SU-DHL-6 (cell line): ENCODE results near the gene MMP20.

Source experiments
- EZH2phosphoT487 ChIP-seq: fragments of 200-600 bp; sonication (generic), shearing (Covaris generic); conservative IDR thresholded peaks from 2 replicates; pipeline ENCODE4 v1.6.1; 2018; ENCODE audit warnings: mild to moderate bottlenecking, antibody characterized with exemption, low read length, moderate library complexity, mixed read lengths
- TF ChIP-seq, protein P1 (sequence below): fragments of 200-600 bp; sonication (generic); IDR thresholded peaks from one replicate; pipeline ENCODE4 v1.5.1; 2017; ENCODE audit warnings: antibody characterized with exemption, mild to moderate bottlenecking, low read length, moderate library complexity; ENCODE audit not compliant: insufficient read depth, poor library complexity, severe bottlenecking

DNA sequence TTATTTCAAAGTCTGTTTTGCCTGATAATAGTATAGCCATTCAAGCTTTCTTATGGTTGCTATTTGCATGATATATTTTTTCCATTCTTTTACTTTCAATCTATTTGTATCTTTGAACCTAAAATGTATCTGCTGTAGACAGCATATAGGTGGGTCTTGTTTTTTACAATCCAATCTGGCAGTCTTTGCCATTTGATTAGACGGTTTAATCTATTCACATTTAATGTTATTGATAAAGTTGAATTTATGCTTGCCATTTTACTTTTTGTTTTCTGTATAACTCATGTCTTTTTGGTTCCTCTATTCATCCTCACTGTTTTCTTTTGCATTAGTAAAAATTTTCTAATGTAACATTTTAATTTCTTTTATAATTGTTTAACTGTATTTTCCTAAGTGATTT, 37.4 kb downstream of the MMP20 start:
- TF ChIP-seq, protein P1, sequence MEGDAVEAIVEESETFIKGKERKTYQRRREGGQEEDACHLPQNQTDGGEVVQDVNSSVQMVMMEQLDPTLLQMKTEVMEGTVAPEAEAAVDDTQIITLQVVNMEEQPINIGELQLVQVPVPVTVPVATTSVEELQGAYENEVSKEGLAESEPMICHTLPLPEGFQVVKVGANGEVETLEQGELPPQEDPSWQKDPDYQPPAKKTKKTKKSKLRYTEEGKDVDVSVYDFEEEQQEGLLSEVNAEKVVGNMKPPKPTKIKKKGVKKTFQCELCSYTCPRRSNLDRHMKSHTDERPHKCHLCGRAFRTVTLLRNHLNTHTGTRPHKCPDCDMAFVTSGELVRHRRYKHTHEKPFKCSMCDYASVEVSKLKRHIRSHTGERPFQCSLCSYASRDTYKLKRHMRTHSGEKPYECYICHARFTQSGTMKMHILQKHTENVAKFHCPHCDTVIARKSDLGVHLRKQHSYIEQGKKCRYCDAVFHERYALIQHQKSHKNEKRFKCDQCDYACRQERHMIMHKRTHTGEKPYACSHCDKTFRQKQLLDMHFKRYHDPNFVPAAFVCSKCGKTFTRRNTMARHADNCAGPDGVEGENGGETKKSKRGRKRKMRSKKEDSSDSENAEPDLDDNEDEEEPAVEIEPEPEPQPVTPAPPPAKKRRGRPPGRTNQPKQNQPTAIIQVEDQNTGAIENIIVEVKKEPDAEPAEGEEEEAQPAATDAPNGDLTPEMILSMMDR = no peak
- TF ChIP-seq EZH2phosphoT487 = no peak
